GM21723 (cell line): ENCODE measurements around the gene PGA4.
"Not testable (repeated sequence)": the region's sequence is repeated elsewhere in the genome, so short reads cannot be mapped to it uniquely, and the experiment has no call there.

Source experiments
- ATAC-seq: cut with Tn5 transposase; IDR thresholded peaks from one replicate; pipeline ENCODE4 v1.9.1; 2021; ENCODE audit warnings: mild to moderate bottlenecking, moderate library complexity; ENCODE audit not compliant: unreplicated experiment

PGA4 gene

GRCh38 chr11:61203873-61204272 is 18.3 kb upstream of the PGA4 start:
- not testable (repeated sequence) for ATAC-seq

GRCh38 chr11:61204502-61205059 is 17.6 kb upstream of the PGA4 start:
- ATAC-seq: not testable (repeated sequence)

GRCh38 chr11:61207636-61208310 is 14.4 kb upstream of the PGA4 start:
- not testable (repeated sequence) for ATAC-seq

- ATAC-seq: not testable (repeated sequence)
Observed at GRCh38 chr11:61210629-61211028, 11.5 kb upstream of the PGA4 start.

- ATAC-seq: not testable (repeated sequence)
Observed at GRCh38 chr11:61211327-61211952, 10.7 kb upstream of the PGA4 start.

- not testable (repeated sequence) for ATAC-seq
Observed at GRCh38 chr11:61212202-61212601, 9.9 kb upstream of the PGA4 start.

- ATAC-seq: not testable (repeated sequence)
Observed at GRCh38 chr11:61213711-61214324, 8.3 kb upstream of the PGA4 start.

GRCh38 chr11:61218306-61218705 is 3.8 kb upstream of the PGA4 start:
- ATAC-seq: not testable (repeated sequence)

- not testable (repeated sequence) for ATAC-seq
Observed at GRCh38 chr11:61219016-61219415, 3.1 kb upstream of the PGA4 start.

- not testable (repeated sequence) for ATAC-seq
Observed at GRCh38 chr11:61222692-61223091, 545 bp downstream of the PGA4 start.

GRCh38 chr11:61226457-61227137 is 4.5 kb downstream of the PGA4 start:
- not testable (repeated sequence) for ATAC-seq

- not testable (repeated sequence) for ATAC-seq
Observed at GRCh38 chr11:61229458-61229857, 7.3 kb downstream of the PGA4 start.

- not testable (repeated sequence) for ATAC-seq
Observed at GRCh38 chr11:61231033-61231432, 8.9 kb downstream of the PGA4 start.

GRCh38 chr11:61231585-61231984 is 9.4 kb downstream of the PGA4 start:
- ATAC-seq: not testable (repeated sequence)

- ATAC-seq: not testable (repeated sequence)
Observed at GRCh38 chr11:61232548-61233145, 10.5 kb downstream of the PGA4 start.

- ATAC-seq: not testable (repeated sequence)
Observed at GRCh38 chr11:61237130-61237529, 15.0 kb downstream of the PGA4 start.

- not testable (repeated sequence) for ATAC-seq
Observed at GRCh38 chr11:61240288-61240687, 18.1 kb downstream of the PGA4 start.

GRCh38 chr11:61240875-61241274 is 18.7 kb downstream of the PGA4 start, which contains the start of gene PGA5:
Gene PGA5, plus strand, starts transcription at chr11:61241175. Its CDS starts 52 bp downstream, at chr11:61241227.
- ATAC-seq: not testable (repeated sequence)

- not testable (repeated sequence) for ATAC-seq
Observed at GRCh38 chr11:61241526-61241925, 19.4 kb downstream of the PGA4 start.

- not testable (repeated sequence) for ATAC-seq
Observed at GRCh38 chr11:61245284-61245964, 23.3 kb downstream of the PGA4 start.
